HEK293T (cell line): Measurements from ENCODE around the gene LYG1.

Source experiments
- ELF4 ChIP-seq: fragments of 450-650 bp; IDR thresholded peaks from 2 replicates; pipeline ENCODE4 v1.6.1; 2017; ENCODE audit warnings: antibody characterized with exemption
- FOXA1 ChIP-seq: fragments of 450-650 bp; IDR thresholded peaks from 2 replicates; pipeline ENCODE4 v1.6.1; 2016; ENCODE audit warnings: mild to moderate bottlenecking
- HDGF ChIP-seq: fragments of 450-650 bp; IDR thresholded peaks from 2 replicates; pipeline ENCODE4 v1.6.1; 2017; ENCODE audit warnings: antibody characterized with exemption, borderline replicate concordance
- SP1 ChIP-seq: fragments of 450-650 bp; IDR thresholded peaks from 2 replicates; pipeline ENCODE4 v1.6.1; 2017
- ZNF384 ChIP-seq: fragments of 450-650 bp; IDR thresholded peaks from 2 replicates; pipeline ENCODE4 v1.6.1; 2016

GRCh38 chr2:99346218-99346617 lies 45.2 kb upstream of the LYG1 start:
- TF ChIP-seq ELF4, result no peak
- no peak for TF ChIP-seq ZNF384
- TF ChIP-seq FOXA1, result no peak
- TF ChIP-seq SP1, result no peak
- TF ChIP-seq HDGF, result no peak
